Measurements from ENCODE around the gene ITPKB.
"Not testable (repeated sequence)": the region's sequence is repeated elsewhere in the genome, so short reads cannot be mapped to it uniquely, and the experiment has no call there.

Gene ITPKB

GRCh38 chr1:226617109-226617508, 122.0 kb downstream of the ITPKB start:
- Histone ChIP-seq H3K9me3 (ENCODE audit: severe bottlenecking) (no peaks in the 10 kb centered on the region), H3K4me3 (ENCODE audit: low read depth, low read length) (no peak overlapping the region), H3K36me3 (no peaks in the 10 kb centered on the region), H3K27me3 (ENCODE audit: insufficient read depth, low read depth, severe bottlenecking) (no peaks in the 10 kb centered on the region), H3K27ac (no peak overlapping the region)
- no peak for DNase-seq
- no peak for TF ChIP-seq CTCF (IDR thresholded peaks at IDR 0.05; ENCODE audit: low read depth, low read length)

DNA sequence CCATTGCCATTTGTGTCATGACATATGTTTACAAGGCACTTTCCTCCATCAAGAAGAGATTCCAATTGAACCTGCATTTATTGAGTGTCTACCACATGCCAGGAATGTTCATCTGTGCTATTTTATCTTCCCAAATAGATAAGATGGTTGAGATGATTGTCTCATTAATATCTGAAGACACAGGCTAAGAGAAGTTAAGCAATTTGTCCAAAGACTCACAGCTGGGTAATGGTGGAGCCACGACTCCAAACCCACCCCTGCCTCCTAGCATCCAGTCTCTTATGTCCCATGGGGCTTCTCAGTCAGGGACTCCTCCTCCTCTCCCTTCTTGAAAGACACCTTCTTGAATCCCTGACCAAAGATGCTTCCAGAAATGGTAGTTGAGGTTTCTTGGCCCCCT, 122.4 kb downstream of the ITPKB start:
- no peaks in the 10 kb centered on the region for H3K9me3 ChIP-seq (ENCODE audit: severe bottlenecking)
- H3K27me3 ChIP-seq (ENCODE audit: insufficient read depth, low read depth, severe bottlenecking): no peaks in the 10 kb centered on the region
- no peak overlapping the region for H3K4me3 ChIP-seq (ENCODE audit: low read depth, low read length)
- no peak for DNase-seq
- no peaks in the 10 kb centered on the region for H3K36me3 ChIP-seq
- no peak for TF ChIP-seq CTCF (IDR thresholded peaks at IDR 0.05; ENCODE audit: low read depth, low read length)
- no peak overlapping the region for H3K27ac ChIP-seq

DNA sequence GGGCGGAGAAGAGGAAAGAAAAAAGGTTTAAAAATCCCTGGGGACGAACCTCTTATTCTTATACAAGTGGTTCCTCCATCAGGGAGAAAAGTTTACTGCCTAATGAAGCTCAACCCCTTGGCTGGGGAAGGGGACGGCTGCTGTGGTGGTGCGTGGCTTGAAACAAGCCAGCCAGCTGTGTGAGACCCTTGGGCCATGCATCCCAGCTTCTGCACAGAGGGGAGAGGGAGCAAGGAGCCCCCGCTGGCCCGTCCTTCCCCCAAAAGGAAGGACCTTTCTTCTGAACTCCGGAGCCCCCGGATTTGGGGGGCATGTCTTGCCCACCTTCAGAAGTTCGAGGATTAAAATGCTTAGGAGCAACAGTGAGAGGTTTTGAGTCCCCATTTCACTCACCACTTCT, 123.2 kb downstream of the ITPKB start:
- no peaks in the 10 kb centered on the region for H3K36me3 ChIP-seq
- H3K9me3 ChIP-seq (ENCODE audit: severe bottlenecking): no peaks in the 10 kb centered on the region
- no peak for DNase-seq
- H3K4me3 ChIP-seq (ENCODE audit: low read depth, low read length): no peak overlapping the region
- H3K27me3 ChIP-seq (ENCODE audit: insufficient read depth, low read depth, severe bottlenecking): no peaks in the 10 kb centered on the region
- TF ChIP-seq CTCF (IDR thresholded peaks at IDR 0.05; ENCODE audit: low read depth, low read length): no peak
- no peak overlapping the region for H3K27ac ChIP-seq

DNA sequence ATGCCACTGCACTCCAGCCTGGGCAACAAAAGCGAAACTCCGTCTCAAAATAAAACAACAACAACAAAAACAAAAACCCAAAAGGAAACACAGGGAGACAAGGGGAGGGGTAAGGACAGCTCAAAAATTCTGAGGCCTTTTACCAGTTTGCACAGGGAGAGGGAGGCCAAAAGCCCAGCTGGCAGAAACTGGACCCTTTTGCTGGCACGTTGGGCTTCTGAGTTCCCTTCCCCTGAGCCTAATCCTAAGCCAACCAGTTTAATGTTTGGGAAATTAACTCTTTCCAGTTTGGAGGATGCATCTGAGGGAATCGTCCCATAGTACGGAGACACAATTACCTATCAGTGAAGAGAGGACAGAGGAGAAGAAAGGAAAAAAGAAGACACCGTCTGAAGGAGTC, 127.1 kb downstream of the ITPKB start:
- not testable (repeated sequence) for H3K36me3 ChIP-seq; H3K9me3 ChIP-seq (ENCODE audit: severe bottlenecking); H3K4me3 ChIP-seq (ENCODE audit: low read depth, low read length); H3K27ac ChIP-seq; H3K27me3 ChIP-seq (ENCODE audit: insufficient read depth, low read depth, severe bottlenecking); DNase-seq

DNA sequence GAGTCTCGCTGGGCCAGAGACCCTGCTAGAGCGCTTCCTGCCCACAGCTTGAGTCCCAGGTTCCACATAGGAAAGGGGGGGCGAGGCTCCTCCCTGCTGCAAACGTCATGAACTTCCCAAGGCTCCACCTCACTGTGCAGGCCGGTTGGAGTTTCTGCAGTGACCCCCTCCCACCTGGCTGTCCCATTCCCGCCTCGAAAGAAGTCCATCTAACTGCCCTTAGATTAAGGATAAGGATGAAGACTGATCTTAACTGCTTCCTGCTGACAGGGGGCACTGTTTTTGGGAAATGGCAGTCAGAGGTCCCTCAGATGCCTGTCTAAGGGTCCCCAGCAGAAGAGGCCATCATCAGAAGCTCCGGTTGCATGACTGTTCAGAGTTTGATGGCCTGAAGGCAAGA, 127.8 kb downstream of the ITPKB start:
- no peak for DNase-seq
- H3K4me3 ChIP-seq (ENCODE audit: low read depth, low read length): no peak overlapping the region
- H3K9me3 ChIP-seq (ENCODE audit: severe bottlenecking): no peaks in the 10 kb centered on the region
- no peak for TF ChIP-seq CTCF (IDR thresholded peaks at IDR 0.05; ENCODE audit: low read depth, low read length)
- no peaks in the 10 kb centered on the region for H3K36me3 ChIP-seq
- H3K27ac ChIP-seq: no peak overlapping the region
- H3K27me3 ChIP-seq (ENCODE audit: insufficient read depth, low read depth, severe bottlenecking): no peaks in the 10 kb centered on the region

DNA sequence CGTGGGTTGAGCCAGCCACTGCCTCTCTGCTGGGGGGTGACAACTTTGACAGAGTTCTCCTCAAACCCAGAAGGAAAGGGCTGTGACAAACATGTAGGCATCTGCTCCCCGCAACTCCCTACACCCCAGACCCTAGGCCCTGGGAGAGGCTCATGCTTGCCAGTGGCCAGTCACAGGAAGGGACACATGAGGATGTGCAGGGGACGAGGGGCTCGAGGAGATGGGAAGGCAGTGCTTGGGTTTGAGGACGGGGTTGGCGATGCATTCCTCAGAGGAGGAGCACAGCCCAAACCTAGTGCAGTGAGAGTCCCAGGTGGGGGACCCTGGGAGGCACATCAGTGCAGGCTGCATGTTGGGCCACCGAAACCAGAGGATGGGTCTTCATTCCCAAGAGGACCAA, 128.4 kb downstream of the ITPKB start:
- DNase-seq: no peak
- Histone ChIP-seq H3K9me3 (ENCODE audit: severe bottlenecking) (no peaks in the 10 kb centered on the region), H3K36me3 (no peaks in the 10 kb centered on the region), H3K27ac (no peak overlapping the region), H3K27me3 (ENCODE audit: insufficient read depth, low read depth, severe bottlenecking) (no peaks in the 10 kb centered on the region), H3K4me3 (ENCODE audit: low read depth, low read length) (no peak overlapping the region)
- no peak for TF ChIP-seq CTCF (IDR thresholded peaks at IDR 0.05; ENCODE audit: low read depth, low read length)

Data from WERI-Rb-1 (cell line).